GM19463 (cell line): ENCODE measurements around the gene DPF3.

Source experiments
- ATAC-seq: cut with Tn5 transposase; IDR thresholded peaks from one replicate; pipeline ENCODE4 v1.9.1; 2021; ENCODE audit warnings: mild to moderate bottlenecking, moderate library complexity; ENCODE audit not compliant: unreplicated experiment

DPF3 gene

GRCh38 chr14:72722201-72722785 lies 171.6 kb downstream of the DPF3 start:
- ATAC-seq, result no peak

- no peak for ATAC-seq
Measured at GRCh38 chr14:72721083-72721482, 172.8 kb downstream of the DPF3 start.

- ATAC-seq, result no peak
Measured at GRCh38 chr14:72717220-72717619, 176.7 kb downstream of the DPF3 start.

- ATAC-seq, result no peak
Measured at GRCh38 chr14:72716476-72716875, 177.4 kb downstream of the DPF3 start.

GRCh38 chr14:72715850-72716228 lies 178.1 kb downstream of the DPF3 start:
- ATAC-seq, result no peak

- no peak for ATAC-seq
Measured at GRCh38 chr14:72715215-72715849, 178.6 kb downstream of the DPF3 start.

- ATAC-seq, result no peak
Measured at GRCh38 chr14:72714871-72715214, 179.1 kb downstream of the DPF3 start.

GRCh38 chr14:72714094-72714493 lies 179.8 kb downstream of the DPF3 start:
- peak; percentile 48 for ATAC-seq

- no peak for ATAC-seq
Measured at GRCh38 chr14:72711936-72712335, 182.0 kb downstream of the DPF3 start.

- no peak for ATAC-seq
Measured at GRCh38 chr14:72709916-72710611, 183.8 kb downstream of the DPF3 start.

GRCh38 chr14:72708708-72709475 lies 185.0 kb downstream of the DPF3 start:
- ATAC-seq, result no peak

- no peak for ATAC-seq
Measured at GRCh38 chr14:72708222-72708621, 185.7 kb downstream of the DPF3 start.

GRCh38 chr14:72706485-72706884 lies 187.4 kb downstream of the DPF3 start:
- ATAC-seq, result no peak

- ATAC-seq, result no peak
Measured at GRCh38 chr14:72704502-72704901, 189.4 kb downstream of the DPF3 start.

- no peak for ATAC-seq
Measured at GRCh38 chr14:72701605-72702004, 192.3 kb downstream of the DPF3 start.

GRCh38 chr14:72701237-72701565 lies 192.7 kb downstream of the DPF3 start:
- no peak for ATAC-seq

- ATAC-seq, result no peak
Measured at GRCh38 chr14:72700338-72701236, 193.3 kb downstream of the DPF3 start.

GRCh38 chr14:72699852-72700257 lies 194.0 kb downstream of the DPF3 start:
- ATAC-seq, result no peak

- ATAC-seq, result no peak
Measured at GRCh38 chr14:72699443-72699842, 194.5 kb downstream of the DPF3 start.

- no peak for ATAC-seq
Measured at GRCh38 chr14:72692696-72693095, 201.2 kb downstream of the DPF3 start.

- ATAC-seq, result no peak
Measured at GRCh38 chr14:72690324-72690723, 203.6 kb downstream of the DPF3 start.
